SH-SY5Y (cell line): ENCODE measurements around the gene TSTD1.

ENCODE experiments used
- GATA2 ChIP-seq: IDR thresholded peaks from 2 replicates; pipeline ENCODE4 v1.6.1; 2011; ENCODE audit warnings: mild to moderate bottlenecking, low read depth, low read length
- GATA3 ChIP-seq: IDR thresholded peaks from 2 replicates; pipeline ENCODE4 v1.6.1; 2011; ENCODE audit warnings: low read depth, mild to moderate bottlenecking, low read length, moderate library complexity

The TSTD1 gene

DNA sequence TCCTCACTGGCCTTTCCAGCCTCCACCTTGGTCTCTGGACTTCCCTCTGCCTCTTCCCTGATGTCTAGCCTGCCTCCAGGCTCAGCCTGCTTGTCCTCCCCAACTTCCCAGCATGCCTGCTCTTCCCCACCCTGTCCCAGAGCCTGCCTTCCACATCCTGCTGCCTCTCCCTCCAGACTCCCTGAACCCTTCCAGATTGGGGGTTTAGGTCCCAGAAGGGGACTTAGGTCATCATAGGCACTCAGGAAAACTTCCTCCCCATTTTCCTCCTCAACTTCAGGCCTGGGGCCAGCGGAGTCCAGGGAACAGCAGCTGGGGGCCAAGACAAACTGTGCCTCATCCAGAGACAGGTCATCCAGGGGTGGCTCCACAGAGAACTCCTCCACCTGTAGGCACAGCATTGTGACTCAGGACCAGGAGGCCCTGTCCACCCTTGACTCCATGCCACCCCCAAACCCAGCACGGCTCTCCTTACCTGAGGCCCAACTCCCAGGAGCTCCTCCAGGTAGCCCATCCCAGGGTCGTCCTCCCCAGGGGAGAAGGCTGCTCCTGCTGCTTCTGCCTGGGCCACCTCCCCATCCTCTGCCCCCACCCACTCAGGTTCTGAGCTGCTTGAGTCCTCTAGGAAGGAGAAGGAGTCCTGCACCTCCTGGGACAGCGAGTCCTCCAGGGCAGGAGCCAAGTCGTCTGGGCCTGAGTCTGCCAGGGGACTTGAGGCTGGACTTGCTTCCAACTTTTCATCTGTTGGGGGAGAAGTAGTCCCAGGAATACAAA, 10.4 kb upstream of the TSTD1 start:
- TF ChIP-seq GATA3: no peak
- no peak for TF ChIP-seq GATA2

DNA sequence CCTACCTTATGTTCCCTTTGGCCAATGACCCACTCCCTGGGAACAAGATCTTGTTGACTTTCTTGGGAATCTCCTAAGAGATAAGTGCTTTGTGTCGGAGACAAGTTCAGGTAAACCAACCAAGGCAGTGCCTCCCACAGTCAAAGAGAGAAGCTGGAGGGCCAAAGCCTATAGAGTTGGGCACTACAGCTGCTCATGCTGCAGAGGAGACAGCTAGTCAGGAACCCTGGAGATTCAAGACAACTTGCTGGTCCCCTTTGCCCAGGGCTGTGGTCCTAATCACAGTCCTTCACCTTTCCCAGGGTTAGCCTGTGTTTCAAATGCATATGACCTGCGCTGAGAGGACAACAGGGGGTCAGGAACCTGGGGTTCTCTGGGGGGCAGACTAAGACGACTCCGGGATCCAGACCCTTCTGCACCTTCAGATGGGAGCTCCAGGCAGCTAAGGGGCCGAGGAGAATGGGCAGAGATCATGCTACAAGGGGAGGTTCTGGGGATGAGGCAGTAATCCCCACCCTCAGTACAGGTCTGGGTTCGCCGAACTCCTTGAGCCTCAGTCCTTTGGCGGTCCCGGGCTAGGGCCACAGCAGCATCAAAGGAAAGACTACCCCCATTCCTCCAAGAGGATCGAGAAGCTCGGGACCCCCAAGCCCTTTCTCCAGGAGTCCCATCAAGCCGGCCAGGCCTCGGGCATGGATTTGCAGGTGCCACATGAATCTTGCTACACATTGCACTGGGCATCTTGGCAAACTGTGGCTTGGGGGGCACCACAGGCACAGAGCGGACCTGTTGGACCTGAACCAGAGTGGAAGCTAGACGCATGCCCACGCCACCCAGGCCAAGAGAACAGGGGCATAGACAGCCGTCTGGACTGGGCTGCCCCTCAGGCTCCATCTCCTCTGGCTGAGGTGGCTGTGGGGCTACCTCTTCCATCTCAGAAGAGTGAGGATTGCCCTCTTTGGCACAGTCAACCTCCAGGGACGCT, 9.0 kb upstream of the TSTD1 start:
- TF ChIP-seq GATA2: no peak
- no peak for TF ChIP-seq GATA3

DNA sequence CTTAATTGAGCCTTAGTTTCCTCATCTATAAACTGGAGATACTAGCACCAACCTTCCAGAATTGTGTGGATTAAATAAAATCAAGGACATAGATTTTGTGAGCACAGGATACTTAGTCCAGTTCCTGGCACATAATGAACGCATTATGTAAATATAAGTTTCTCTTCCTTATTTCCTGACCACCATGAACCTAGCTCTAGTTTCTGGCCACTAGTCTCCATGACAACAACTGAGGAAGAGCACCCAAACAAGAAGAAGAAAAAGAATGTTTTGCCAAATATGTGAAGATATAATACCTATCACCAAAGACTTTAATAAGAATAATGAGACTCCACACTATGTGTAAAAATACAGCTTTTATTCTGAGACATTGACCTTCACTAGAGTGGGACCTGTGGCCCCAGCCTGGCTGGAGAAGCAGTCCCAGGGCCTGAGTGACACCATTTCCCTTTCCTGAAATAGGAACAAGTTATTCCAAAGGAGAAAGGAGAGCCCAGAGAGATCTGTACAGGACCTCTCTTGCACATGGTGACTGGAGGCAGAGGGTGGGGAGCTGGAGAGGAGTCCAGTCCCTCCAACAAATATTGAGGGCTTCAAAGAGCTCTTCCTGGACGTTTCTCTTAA, 8.0 kb upstream of the TSTD1 start:
- no peak for TF ChIP-seq GATA2
- TF ChIP-seq GATA3: no peak

DNA sequence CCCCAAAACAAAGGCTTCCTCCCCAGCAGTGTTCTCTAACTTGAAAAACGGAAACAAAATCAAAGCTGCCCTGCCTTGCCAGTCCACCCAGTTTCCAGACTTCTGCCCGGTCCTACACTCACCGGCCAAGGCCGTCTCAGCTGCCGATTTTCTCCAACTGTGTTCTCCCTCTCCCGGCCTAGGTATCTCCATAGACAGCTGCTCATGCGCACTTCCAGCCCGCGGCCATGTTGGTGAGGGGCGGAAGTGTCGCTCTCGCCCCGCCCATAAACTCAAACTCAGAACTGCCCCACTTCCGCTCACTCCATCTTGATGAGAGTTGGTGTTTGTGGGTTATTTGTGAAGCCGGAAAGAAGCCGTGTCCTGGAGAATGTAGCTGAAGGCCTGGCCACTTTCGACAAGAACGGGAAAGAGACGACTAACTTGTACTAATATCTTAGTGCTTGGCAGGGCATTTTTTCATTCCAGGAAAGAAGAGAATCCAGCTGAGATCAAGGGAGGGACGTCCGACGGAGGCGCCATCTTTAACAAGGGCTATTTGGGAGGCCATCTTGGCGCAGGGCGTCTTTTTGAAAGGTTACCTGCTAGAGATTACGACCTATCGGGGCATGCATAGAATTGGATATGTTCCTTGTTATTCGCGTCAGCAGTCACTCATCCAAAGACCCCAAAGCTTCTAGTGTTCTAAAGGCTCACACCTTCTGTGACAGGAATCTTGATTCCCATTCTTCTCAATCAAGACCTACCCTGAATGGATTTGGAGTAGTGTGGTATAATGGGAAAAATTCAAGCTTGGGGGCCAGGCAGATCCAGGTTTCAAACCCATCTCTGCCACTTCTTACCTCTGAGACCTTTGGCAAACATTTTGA, 7.2 kb upstream of the TSTD1 start, which contains the start of gene USF1:
Gene USF1, minus strand, starts transcription at position 242 of the 869 bp plus-strand sequence. CDS start 2,702 bp downstream, outside the sequence.
- TF ChIP-seq GATA2 (peak; percentile 38), GATA3 (no peak)

DNA sequence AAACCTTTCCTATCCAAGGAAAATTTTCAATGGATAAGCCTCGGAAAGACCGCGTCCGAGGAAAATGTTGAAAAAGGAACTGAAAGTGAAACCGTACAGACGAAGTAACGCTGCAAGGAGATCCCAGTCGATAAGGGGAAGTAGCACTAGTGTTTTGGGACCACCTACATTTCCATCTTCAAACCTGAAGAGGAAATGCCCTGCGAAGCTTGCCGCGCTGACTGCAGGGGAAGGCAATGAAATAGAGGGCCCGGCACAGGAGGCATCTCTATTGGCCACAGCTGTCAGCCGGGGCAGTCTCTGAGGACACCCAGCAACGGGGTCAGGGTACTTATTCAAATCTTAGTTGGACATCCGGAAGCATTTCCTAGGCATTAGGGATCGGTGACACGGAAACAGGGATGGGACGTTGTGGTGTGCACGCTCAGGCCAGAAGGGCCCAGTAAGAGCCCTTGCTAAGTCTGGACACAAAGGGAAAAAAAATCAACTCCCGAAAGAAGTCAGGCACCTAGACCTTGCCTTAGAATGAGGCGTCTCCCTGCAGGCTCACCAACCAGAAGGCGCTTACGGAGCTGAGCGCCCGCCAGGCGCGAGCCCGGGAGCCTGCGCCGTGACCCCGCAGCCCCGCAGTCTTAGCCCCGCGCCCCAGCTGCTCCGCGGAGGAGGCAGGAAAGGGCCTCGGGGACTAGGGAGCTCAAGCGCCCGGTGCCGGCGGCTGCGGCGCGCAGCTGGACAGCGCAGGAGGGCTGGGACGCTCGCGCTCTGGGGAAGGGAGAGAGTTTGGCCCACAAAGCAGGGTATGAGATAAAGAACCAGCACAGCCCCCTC, 6.4 kb upstream of the TSTD1 start:
- TF ChIP-seq GATA3: no peak
- no peak for TF ChIP-seq GATA2

DNA sequence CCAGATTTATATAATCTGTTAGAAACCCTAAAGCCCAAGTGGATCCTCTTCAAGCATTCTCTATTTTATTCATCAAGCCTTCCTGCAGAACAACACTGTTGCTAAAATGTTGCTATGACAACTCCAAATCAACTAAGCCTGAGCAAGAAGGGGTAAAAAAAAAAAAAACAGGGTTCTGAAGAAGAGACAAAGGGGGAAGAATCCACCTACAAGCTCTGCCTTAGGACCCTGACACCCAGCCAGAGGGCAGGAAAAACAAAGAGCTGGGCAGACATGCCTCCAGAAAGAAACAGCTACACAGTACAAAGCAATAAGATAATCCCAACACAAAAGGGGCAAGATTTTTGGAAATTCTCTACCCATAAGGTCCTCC, 5.8 kb upstream of the TSTD1 start:
- no peak for TF ChIP-seq GATA3
- TF ChIP-seq GATA2: no peak

DNA sequence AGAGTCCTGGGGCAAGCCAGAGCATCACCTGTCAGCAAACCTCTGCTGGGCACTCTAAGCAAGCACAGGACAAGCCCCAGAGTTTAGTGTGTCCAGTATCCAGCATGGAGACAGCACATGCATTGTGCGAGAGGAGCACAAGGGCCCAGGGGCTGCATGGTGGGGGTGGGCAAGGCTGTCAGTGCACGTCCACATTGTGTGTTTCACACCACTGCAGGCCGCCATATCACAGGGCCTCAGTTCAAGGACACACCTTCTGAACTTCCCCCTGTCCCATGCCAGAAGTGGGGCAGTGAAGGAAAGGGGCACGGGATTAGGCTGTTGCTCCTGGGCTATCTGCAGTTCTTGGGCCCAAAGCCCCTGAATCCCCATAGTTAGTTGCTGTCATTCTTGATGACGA, 782 bp upstream of the TSTD1 start:
- TF ChIP-seq GATA3: no peak
- TF ChIP-seq GATA2: no peak

DNA sequence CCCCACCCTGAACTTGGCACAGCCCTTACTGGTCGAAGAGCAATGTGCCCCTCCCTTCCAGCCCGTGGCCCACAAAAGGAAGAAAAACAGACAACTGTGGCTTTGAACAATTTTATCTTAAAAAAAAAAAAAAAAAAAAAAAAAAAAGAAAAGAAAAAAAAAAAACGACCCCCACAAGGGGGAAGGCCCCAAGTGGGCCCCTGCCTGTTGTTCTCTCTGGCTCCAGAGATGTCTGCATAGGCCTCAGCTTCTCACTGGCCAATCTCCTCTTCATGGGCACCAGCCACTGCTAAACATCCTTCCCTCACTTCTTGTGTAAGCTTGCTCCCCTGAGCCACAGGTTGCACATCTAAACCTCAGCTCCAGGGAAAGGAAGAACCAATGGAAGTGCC, 386 bp upstream of the TSTD1 start:
- TF ChIP-seq GATA2 (no peak), GATA3 (no peak)

DNA sequence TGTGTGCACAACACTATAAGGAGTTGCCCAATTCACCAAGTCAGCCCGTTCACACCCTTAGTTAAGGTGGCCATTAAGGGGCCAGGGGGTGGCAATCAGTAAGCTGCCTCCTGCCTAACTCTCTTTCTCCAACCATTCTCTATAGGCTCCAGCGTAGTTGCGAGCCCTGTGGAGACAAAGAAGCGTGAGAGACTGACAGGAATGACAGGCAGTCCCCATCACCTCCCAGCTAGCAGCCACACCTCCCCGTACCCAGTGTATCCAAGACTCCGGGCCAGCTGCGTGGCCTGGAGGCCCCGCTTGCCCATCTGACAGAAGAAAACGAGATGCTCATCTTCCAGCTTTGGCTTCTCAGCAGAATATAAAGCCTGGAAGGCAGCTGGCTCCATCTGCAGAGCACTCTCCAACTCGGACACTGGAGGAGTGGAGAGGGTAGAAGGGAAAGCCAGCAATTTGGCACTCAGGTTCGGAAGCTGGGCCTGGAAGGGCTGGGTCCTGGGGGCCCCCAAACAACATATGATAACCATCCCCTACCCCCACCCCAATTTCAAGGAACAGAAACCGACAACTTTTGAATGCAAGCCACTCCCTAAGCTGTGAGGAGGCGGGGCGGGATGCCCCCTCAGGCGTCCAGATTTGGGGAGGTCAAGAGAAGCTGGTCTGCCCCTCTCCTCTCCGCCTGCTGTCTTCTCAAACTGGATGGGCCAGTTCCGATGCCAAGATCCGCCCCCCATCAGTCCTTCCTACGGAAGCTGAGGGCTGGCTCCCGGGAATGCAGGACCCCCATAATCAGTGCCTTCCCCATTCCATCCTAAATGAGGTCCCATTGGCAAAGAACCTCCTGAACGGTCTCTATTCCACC, 872 bp downstream of the TSTD1 start:
- TF ChIP-seq GATA2 (no peak), GATA3 (no peak)

DNA sequence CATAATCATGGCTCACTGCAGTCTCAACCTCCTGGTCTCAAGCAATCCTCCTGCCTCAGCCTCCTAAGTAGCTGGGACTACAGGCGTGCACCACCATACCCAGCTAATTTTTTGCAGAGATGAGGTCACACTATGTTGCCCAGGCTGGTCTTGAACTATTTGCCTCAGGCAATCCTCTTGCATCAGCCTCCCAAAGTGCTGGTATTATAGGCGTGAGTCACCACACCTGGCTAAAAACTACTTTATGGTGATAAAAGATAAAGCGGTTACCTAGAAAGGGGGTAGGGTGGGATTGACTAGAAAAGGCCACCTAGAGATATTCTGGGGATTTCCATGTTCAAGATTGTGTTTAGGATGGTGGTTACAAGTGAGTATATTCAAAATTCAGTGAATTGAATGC, 5.0 kb downstream of the TSTD1 start:
- TF ChIP-seq GATA2: no peak
- no peak for TF ChIP-seq GATA3

DNA sequence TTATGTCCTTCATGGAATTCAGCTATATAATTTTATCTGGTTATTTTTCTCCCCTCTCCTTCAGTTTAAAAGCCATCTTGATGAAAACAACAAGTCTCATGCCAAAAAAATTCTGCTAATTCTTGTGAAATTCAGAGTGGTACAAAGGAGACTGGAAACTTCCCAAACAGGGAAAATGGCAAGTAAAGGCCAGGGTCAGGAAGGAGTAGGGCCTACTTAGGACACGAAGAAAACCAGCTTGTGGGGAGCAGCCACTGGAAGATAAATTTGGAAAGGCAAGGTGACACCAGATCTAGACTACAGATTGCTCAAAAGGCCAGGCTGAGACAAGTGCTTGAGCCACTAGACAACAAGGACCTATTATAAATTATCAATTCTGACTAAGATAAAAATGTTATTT, 6.4 kb downstream of the TSTD1 start:
- no peak for TF ChIP-seq GATA3
- TF ChIP-seq GATA2: no peak

DNA sequence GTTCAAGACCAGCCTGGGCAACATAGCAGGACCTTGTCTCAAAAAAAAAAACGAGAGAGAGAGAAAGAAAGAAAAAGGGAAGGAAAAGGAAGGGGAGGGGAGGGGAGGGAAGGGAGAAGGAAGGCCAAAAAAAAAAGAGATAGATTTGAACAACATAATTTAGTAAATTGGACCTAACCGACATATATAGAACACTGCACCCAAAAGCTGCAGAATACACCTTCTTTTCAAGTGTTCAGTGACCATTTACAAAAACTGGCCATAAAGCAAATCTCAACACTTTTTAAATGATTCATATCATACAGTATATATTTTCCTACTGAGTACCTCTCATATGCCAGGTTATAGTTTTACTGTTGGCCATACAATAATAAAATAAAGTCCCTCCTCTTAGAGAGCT, 6.9 kb downstream of the TSTD1 start:
- TF ChIP-seq GATA3: no peak
- TF ChIP-seq GATA2: no peak
